HG02588 (cell line): ENCODE data around the gene FASN.
"Not testable (repeated sequence)": the region's sequence is repeated elsewhere in the genome, so short reads cannot be mapped to it uniquely, and the experiment has no call there.

Source experiments
- ATAC-seq: cut with Tn5 transposase; IDR thresholded peaks from one replicate; pipeline ENCODE4 v1.9.1; 2021; ENCODE audit warnings: mild to moderate bottlenecking, moderate library complexity; ENCODE audit not compliant: unreplicated experiment

FASN gene

DNA sequence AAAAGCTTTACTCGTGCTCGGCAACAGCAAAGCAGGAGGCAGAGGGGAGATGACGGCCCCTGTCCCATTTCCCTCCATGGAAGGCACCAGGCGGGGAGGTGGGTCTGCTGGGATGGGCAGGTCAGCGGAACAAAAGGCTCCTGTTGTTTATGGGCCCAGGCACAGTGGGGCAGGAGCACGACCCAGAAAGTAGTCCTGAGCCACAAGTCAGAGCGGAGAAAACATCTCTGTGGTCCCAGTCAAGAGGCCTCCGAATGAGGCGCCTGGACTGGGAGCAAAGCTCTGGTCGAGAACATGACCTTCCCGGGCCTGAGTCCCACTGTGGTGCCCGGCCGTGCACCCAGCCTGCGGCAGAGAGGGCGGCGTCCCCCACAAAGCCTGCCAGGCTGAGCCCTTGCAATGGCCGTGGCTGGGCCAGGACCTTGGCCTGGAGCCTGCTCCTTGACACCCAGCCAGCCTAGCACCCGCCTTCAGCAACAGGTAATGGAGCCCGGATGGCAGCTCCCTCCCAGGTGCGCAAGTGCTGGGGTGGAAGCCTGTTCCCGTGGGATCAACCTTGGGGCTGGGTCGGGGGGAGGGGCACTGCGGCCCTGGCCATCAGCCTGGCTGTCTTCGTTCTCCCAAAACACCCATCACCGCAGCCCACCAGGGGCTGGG, 50.0 kb downstream of the FASN start:
- no peak for ATAC-seq

DNA sequence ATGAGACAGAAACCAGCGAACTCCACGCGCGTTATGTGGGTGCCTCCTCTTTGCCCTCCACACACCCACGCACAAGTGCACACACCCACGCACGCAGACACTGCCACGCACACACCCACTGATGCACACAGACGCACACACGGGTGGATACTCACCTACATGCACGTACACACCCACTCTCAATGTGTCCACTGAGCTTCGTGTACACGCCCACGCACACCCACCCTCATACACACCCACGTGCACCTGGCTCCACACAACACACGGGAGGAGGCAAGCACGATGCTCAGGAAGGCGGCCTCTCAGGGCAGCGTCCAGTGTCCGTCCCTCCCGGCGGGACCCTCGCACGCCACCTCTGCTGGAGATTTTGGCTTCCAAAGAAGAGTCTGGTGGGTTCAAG, 50.7 kb downstream of the FASN start:
- no peak for ATAC-seq

DNA sequence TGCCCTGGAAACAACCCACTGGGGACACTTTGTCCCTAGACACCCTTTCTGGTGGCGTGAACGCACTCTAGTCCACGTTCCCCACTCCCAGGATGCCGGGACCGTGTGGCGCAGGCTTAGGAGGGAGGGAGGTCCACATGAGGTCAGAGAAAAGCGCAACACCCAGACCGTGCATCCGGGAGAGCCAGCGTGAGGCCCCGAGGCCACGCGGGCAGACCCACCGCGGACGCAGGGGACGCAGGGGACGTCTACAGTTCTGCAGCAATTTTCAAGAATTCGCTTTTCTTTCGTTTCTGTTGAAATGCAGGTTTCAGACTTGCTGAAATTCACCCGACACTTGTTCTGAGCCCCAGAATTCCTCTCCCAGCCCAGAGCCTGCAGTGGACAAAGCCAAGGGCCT, 51.1 kb downstream of the FASN start:
- ATAC-seq: no peak

DNA sequence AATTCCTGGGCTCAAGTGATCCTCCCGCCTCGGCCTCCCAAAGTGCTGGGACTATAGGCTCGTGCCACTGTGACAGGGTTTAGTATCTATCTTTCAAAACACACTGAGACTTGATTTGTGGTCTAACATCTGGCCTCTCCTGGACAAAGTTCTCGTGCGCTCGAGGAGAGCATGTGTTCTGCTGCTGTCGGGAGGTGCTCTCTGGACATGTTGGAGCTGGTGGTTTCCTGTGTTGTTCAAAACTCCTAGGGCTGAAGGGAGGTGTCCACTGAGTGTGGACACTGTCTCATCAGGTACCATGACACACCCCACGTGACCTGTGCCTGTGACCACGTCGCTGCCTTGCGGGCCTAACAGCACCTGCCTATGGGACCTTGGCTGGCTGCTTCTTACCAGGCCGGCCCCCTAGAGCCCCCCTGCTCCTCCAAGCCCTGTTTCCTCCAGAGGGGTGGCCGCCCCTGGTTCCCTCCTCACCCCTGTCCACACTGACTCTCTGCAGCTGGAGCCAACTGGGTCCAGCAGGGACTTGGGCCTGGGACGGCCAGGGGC, 52.0 kb downstream of the FASN start:
- ATAC-seq: no peak

DNA sequence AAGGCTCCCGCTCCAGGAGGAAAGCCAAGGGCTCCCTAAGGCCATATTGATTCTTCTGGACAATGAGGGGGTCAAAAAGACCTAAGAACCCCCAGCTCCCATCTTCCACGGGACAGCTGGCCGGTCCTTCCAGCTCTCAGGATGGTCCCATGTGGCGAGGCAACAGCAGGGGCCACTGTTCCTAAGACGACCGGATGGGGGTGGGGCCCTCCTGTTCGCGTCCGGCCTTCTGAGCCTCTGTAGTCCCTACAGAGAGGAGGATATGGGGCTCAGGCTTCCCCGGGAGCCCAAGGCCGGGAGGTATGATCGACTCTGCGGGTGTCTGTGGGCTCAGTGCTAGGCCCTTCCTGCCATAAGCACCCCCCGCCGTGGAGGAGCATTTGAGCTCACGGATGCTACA, 54.5 kb downstream of the FASN start:
- ATAC-seq: no peak

DNA sequence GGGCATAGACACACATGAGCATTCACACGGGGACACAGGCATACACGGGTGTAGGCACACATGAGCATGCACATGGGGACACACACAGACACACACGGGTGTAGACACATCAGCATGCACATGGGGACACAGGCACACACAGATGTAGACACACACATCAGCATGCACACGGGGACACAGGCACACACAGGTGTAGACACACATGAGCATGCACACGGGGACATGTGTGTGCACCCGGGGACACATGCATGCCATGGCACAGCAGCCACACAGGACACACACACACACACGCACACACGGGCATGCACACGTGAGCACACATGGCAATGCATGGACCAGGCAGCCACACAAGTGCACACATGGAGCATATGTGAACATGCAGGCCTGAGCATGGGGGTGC, 55.4 kb downstream of the FASN start:
- no peak for ATAC-seq

DNA sequence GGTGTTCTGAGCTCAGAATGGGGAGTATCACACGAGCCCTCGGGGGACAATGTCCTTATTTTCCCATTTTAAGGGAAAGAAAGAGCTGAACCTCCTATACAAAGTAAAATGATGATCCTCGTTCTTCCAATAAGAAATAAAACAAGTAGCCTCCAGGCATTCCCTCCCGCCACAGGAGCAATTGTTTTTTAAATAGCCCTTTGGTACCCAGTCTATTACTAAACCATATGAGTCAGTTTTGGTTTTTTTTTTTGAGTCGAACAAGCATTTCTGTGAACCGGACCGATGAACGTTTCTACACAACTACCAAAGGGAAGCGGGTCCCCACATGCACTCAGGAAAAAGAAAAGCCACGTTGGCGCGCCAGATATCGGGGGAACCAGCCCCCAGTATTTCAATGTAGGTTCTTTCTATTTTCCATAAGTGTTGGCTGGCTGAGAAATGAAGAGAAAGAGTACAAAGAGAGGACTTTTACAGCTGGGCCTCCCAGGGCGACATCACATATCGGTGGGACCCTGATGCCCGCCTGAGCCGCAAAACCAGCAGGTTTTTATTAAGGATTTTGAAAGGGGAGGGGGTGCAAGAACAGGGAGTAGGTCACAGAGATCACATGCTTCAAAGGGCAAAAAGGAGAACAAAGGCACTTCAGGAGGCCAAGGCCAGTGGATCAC, 56.8 kb downstream of the FASN start:
- ATAC-seq: no peak

DNA sequence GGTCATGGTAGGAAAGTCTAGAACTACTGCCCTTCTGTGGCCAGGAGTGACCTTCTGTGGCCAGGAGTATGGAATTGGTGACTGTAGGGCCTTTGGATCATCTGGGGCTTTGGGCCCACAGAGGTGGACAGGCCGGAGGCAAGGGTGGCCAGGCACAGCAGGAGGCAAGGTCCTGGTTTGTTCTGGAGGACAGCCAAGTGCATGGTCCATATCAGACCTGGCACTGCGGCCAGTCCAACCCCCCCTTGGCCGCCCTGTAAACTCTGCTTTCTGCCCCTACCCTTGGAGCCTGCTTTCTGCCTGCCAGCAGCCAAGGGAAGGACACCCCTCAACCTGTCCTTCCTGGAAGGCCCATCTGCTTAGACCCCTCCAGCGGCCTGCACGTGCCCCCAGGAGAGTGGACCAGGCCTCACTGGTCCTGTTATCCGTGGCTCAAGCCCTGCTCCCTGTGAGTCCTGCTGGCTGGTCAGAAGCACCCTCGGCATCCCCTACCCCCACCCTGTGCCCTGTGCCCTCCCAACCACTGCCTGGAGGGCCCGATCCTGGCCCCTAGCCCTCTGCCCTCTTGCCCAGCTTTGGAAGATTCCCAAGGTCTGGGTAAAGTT, 58.2 kb downstream of the FASN start:
- no peak for ATAC-seq

DNA sequence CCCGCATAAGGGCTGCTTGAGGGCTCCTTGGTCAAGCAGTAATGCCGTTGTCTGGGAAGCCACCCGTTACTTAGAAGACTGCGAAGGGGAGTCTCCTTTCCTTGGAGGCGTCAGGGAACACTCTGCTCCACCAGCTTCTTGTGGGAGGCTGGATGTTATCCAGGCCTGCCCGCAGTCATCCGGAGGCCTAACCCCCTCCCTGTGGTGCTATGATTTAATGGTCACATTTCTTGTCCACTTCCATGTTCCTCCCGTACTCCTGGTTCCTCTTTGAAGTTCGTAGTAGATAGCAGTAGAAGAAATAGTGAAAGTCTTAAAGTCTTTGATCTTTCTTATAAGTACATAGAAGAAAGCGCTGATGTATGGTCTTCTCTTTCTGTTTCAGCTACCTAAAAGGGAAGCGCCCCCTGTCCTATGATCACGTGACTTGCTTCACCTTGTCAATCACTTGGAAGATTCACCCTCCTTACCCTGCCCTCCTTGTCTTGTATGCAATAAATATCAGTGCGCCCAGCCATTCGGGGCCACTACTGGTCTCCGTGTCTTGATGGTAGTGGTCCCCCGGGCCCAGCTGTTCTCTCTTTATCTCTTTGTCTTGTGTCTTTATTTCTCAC, 59.1 kb downstream of the FASN start:
- not testable (repeated sequence) for ATAC-seq

DNA sequence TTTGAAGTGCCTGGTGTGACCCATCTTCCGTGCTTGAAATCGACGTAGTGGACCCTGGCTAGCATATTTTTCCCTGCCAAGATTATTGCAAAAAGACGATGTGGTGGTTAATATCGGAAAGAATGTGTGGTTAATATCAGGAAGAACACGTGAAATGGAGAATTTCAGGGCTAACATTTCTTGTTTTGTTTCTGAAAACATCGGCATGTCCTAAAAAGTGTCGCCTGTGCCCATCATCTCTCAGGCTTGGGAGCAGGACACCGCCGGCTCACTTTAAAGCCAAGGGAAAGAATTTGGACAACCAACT, 60.2 kb downstream of the FASN start:
- no peak for ATAC-seq

DNA sequence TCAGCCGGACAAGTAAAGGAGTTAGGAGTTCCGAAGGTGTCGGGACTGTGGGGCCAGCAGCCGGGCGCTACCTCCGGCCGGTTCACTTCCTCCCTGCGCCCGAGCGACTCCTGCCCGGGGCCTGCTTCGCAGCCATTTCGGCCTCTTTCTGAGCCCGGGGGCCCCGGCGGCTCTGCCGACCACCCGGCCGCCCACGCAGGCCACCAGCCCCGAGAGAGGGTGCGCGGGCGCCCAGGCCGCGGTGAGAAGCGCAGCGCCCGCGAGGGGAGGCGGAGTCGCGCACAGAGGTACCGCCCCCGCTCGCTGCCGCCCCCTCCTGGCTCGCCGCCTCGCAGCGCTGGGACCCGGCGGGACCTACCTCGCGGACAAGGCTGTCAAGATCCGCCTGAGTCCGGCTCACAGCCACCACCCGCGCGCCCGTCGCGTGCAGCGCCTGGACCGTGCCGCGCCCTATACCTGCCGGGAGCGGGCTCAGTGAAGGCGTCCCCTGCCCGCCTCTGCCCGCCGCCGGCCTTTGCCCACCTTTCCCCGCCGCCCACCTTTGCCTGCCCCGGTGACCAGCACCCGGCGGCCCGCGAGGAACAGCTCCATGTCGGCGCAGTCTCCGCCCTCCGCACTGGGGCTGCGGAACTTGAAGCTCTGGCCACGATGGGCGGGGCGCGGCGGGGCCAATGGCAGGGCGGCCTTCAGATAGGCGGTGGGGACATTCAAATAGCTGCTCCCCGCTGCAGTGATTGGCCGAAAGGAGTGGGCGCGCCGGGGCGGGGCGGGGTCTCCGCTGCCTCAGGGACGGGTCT, 60.7 kb downstream of the FASN start, which contains the start of gene DCXR:
Gene DCXR (minus strand): TSS at position 606 of the 797 bp plus-strand sequence. CDS start 15 bp downstream, at position 591.
- peak; percentile 81 for ATAC-seq

DNA sequence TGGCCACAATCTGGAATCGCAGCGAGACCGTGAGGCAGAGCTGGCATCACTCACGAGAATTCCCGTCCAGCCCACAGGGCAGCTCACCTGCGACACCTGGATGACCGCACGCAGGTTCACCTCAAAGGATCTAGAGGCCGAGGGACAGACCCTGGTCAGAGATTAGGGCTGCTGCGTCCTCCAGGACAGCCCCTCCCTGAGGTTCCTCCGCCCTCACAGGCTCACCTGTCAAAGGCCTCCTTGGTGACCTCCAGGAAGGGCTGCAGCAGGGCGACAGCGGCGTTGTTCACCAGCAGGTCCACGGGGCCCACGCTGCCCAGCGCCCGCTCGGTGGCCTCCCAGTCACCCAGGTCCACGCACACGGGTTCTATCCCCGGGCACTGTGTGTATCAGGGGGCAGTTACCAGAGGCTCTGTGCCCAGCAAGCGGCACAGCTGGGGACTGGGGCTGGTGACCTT, 61.4 kb downstream of the FASN start:
- no peak for ATAC-seq

DNA sequence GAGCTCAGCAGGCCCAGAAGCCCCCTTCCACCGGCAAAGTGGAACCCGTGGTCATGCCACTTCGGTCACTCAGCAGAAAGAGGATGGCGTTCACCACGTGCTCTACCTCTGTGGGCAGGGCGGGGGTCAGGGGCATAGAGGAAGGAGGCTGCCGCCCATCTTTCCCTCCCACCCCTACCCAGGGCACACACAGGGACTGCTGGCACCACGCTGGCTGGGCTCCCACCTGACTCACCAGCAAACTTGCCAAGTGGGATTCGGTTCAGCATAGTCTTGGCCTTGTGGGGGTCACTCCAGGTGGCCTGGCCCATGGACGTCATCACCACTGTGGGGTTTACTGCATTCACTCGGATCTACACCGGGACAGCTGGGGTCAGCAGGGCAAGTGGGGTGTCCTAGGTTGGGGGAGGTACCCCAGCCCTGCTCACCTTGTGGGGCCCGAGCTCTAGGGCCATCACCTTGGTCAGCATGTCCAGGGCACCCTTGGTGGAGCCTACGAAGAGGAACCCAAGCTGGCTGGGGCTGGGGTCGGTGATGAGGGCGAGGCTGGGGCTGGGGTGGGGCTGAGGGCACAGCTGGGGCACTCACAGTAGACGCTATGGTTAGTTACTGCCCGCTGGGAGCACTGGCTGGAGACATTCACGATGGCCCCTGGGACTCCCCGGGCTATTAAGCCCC, 61.9 kb downstream of the FASN start:
- ATAC-seq: no peak

DNA sequence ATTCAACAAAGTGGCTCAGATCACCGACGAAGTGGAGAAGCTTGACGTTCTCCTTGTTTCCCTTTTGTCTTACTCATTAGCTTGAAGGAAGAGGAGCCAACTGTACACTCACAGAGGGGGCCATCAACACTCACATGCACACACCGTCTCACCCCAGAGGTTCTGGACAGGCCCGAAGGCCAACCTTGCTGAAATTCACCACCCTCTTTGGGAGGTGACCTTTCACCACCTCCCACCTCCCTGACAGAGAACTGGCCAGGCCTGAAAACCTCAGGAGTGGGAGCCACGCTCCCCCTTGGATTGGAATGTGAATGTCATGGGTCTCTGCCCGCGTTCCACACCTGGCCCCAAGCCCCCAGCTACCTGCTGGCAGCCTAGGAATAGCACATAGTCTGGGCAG, 62.5 kb downstream of the FASN start:
- no peak for ATAC-seq

DNA sequence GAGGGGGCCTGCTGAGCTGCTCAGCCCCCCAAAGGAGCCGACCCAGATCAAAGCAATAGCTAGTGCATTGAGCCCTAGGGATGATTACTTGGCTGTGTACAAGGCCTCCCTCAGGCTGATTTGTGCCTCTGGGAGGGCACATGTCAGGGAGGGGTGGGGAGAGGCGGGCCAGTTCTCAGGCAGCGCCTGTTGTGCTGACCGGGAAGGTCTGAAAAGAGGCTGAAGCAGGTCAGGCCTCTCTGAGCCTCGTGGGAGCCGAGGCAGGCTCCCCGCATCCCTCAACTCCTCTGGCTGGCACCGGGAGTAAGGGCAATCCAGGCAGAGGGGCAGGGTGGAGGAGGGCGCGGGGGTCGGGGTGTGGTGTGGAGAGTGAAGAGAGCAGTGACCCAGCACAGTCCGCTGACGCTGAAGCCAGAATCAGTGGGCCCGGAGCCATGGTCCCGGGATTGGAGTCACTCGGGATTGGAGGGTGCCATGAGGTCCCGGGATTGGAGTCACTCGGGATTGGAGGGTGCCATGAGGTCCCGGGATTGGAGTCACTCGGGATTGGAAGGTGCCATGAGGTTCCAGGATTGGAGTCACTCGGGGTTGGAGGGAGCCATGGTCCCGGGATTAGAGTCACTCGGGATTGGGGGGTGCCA, 63.5 kb downstream of the FASN start:
- no peak for ATAC-seq

DNA sequence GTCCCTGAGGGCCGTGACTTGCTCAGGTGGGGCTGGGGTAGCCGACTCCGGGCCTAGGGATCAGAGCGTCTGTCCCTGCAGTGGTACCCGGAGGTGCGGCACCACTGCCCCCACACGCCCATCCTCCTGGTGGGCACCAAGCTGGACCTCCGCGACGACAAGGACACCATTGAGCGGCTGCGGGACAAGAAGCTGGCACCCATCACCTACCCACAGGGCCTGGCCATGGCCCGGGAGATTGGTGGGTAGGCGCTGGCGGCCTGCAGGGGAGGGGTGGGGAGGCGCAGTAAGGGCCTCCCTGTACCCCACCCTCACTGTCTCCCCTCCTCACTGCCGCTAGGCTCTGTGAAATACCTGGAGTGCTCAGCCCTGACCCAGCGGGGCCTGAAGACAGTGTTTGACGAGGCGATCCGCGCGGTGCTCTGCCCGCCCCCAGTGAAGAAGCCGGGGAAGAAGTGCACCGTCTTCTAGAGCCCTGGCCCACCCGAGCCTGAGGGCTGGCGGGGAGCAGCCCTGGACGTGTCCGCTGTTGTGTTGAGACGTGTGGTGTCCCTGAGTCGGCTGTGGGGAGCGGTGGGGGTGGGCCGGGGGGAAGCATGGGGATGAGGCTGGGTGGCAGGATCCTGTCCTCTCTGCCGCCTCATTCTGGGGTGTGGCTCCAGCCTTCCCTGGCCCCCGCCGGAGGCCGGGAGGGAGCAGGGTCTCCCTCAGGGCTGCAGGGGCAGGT, 64.5 kb downstream of the FASN start:
- ATAC-seq: no peak

DNA sequence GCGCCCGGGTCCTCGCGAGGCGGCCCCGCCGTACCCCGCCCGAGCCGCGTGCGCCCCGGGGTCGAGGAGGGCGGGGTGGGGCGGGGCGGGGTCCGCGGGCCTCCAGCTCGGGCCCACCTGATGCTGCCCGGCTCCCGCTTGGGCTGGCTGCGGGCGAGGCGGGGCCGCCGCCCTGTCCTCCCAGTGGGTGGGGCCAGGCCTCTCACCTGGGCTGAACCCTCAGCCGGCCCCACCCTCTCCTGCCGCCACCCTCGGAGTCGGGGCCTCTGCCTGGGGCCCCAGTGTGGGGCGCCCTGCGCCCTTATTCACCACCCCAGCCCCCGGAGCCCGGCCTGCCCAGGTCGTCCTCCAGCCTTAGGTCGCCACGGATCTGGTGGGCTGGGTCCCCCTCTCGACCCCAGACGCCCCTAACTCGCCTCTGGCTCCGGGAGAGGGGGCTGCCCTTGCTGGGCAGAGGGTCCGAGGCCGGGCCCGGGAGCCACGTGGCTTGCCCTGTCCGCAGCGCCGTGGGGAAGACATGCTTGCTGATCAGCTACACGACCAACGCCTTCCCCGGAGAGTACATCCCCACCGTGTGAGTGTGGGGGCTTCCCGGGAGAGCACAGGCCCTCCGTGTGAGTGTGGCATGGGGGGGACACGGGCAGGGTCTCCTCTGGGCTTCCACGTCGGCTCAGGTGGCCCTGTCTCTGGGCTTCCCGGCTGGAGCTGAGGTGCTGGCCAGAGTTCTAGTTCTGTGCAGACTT, 66.0 kb downstream of the FASN start:
- ATAC-seq: no peak

DNA sequence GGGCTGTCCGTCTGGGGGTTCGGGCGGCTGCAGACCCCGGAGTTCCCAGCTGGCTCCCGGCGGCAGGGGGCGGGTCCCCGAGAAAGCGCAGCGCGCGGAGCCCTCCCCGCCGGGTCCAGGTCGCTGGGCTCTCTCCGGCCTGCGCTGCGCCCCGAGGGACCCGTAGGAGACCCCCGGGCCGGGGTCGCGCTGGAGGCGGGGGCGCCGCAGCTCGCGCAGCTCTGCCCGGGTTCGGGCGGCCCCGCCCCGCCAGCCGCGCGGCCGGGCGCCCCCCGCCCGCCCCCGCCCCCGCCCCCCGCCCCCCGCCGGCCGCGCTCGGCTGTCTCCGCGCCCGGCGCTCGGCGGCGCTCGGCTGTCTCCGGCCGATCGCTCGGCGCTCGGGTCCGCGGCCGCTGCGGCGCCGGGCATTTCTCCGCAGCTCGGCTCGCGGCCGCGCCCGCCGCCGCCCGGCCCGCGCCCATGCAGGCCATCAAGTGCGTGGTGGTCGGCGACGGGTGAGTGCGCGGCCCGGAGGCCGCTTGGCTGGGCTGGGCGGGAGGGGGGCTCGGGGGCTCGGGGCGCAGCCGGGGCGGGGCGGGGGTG, 66.6 kb downstream of the FASN start, which contains the start of gene RAC3:
Gene RAC3 (plus strand): TSS at position 376 of the 582 bp plus-strand sequence. CDS start 84 bp downstream, at position 460.
- no peak for ATAC-seq
